Heart right ventricle (tissue), 16 donors: Measurements from ENCODE around the gene NSMCE1. TPM values are rescaled to one million over a fixed set of nuclear protein-coding genes. Genes with fewer than 3 reads are reported as not detected.

Experiments
- ATAC-seq, 8 donors: fragments of 200-7000 bp; cut with Tn5 transposase; one replicate each; pipeline ENCODE4 v1.9.1; 2020; ENCODE audit warnings: mild to moderate bottlenecking in 8 of 8, moderate library complexity in 8 of 8, moderate number of reproducible peaks in 1 of 8
- DNase-seq, 2 donors: peaks; one replicate each; pipeline ENCODE4 v3.0.0-alpha.2; 2020
- H3K27ac ChIP-seq, 10 donors: fragments of 200-600 bp; sonication (generic) in 2 of 10; one replicate each; pipeline versions ENCODE4 v1.5.0 to v1.8.0; 2020 to 2022; ENCODE audit warnings: mild to moderate bottlenecking in 3 of 10
- H3K27me3 ChIP-seq, 7 donors: fragments of 200-600 bp; one replicate each; pipeline ENCODE4 v1.8.0; 2021 to 2022; ENCODE audit warnings: mild to moderate bottlenecking in 2 of 7
- H3K36me3 ChIP-seq, 9 donors: fragments of 200-600 bp; sonication (generic) in 1 of 9; one replicate each; pipeline versions ENCODE4 v1.5.0 to v1.8.0; 2020 to 2022; ENCODE audit warnings: mild to moderate bottlenecking in 2 of 9
- H3K4me1 ChIP-seq, 9 donors: fragments of 200-600 bp; sonication (generic) in 1 of 9; one replicate each; pipeline versions ENCODE4 v1.5.0 to v1.8.0; 2020 to 2022; ENCODE audit warnings: mild to moderate bottlenecking in 4 of 9
- H3K4me3 ChIP-seq, 10 donors: fragments of 200-600 bp; sonication (generic) in 2 of 10; one replicate each; pipeline versions ENCODE4 v1.5.0 to v1.8.0; 2020 to 2022; ENCODE audit warnings: mild to moderate bottlenecking in 7 of 10, moderate library complexity in 2 of 10
- H3K9me3 ChIP-seq, 11 donors: fragments of 200-600 bp in 10 of 11; sonication (generic) in 2 of 11; one replicate each; pipeline versions ENCODE4 v1.5.0 to v1.8.0; 2013 to 2022; ENCODE audit warnings: mild to moderate bottlenecking in 2 of 11, control low read depth in 1 of 11, moderate library complexity in 1 of 11
- WGBS, 2 donors: extraction: QIAGEN DNeasy Blood & Tissue Kit; methylation state at CpG; one replicate each; pipeline ENCODE4 v1.1.7; 2013; ENCODE audit warnings: inconsistent platforms in 1 of 2; 5-methylcytosine and 5-hydroxymethylcytosine counted together
- intact Hi-C, 10 donors: fragments of 100-400 bp; cut with DNase I; formaldehyde crosslinking; loops; one replicate each; pipeline versions ENCODE4 v1.11.1 to v1.14.2; 2022
- polyA plus RNA-seq, 2 donors: library from polyadenylated mRNA; stranded (reverse); fragments of 200-250 nt; gene quantifications; one replicate each; pipeline ENCODE4 v1.2.3, GENCODE V29; 2013
- total RNA-seq, 10 donors: library from RNA; stranded (reverse); fragmentation: NEBNext Ultra II Directional in 3 of 10; extraction: Animal tissue kit (Norgen Biotek cat#: 25700) in 3 of 10; gene quantifications; one replicate each; pipeline versions ENCODE4 v1.2.1 to v1.2.4, GENCODE V29; 2021 to 2023
- TF ChIP-seq, protein P1 (sequence below), 9 donors: fragments of 200-600 bp; sonication (generic) in 2 of 9; IDR thresholded peaks; one replicate each; pipeline versions ENCODE4 v1.5.0 to v1.8.0; 2021 to 2022; ENCODE audit warnings: antibody characterized with exemption in 9 of 9, mild to moderate bottlenecking in 5 of 9, moderate library complexity in 1 of 9
- donor health status: Arrhythmogenic right ventricular cardiomyopathy.
- donor health status: ischemic (EF 13 %, LVEDD 7.1; RV severe dilation, severe dysfunction).
- donor health status: healthy with polysubstance abuse.
- donor health status: DM: no; HTN: yes; CAD: no.
- donor health status: DM: no; HTN: no; CAD: no.
- donor health status: ischemic (EF 25% LVEDD 6.9; RV normal size, moderate dysfunction).
- donor health status: ischemic (EF 25% LVEDD 5.7; RV mildly dilated, moderate dysfunction).
- donor health status: healthy.
- donor health status: DM: yes; HTN: yes; CAD: no.
- donor health status: Ischemic cardiomyopathy.
- donor health status: ischemic (EF 35%, LVEDD 5.7; RV mildly dilated, moderate dysfunction).
- donor health status: nonischemic (EF 11% LVEDD 7.7; RV severe dilation, severe dysfunction).
- donor health status: DM: yes; HTN: yes; CAD: no.
- donor health status: PGD.
- donor health status: ischemic (EF 29% LVEDD 5.4; RV normal size, mild dysfunction).
- donor health status: nonischemic (EF 23%, LVEDD 6.1; RV moderate dilation, normal function).

NSMCE1 gene
- total and polyA plus RNA-seq, 12 donors, result 33.5 to 57.1 (median 38.1) TPM

DNA sequence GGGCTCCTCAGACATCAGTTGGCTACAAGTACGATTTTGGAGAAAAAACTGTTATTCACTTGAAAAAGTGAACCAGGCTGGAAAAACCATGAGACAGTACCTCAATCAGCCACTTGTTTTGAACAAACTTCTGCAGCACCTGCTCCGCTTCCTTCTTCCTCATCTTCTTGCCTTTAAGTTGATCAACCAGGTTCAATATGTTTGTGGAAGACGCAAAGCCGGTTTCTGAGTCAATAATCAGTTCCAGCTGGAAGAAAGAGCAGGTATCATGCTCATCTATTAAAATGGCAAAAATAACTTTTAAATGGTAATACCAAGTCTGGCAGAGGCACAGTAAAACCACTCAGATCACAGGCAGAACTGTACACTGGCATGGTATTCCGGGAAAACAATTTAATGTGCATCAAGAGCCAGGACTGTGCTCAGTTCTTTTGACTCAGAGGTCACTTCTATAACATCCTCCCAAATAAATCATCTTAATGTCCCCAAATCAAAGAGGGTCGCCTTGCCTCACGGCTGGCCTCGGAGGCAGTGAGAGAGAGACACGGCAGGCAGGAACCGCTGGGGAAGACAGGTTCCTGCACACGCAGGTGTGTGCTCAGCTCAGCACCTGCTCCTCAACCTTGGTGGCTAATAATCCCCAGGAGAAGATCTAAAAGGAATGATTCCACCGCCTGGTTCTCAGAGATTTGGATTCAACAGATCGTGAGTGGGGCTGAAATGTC is 35.5 kb downstream of the NSMCE1 start:
- Histone ChIP-seq H3K4me1 (peaks cover 11 to 85% (median 44%) of the 10 kb centered on the region in 9 donors), H3K27ac (peak overlapping the region in 1 of 10 donors; percentile 61), H3K4me3 (no peak overlapping the region), H3K36me3 (peaks cover 0 to 44% (median 9%) of the 10 kb centered on the region in 9 donors), H3K27me3 (no peaks in the 10 kb centered on the region), H3K9me3 (no peaks in the 10 kb centered on the region)
- intact Hi-C loops, result loop anchor here in 5 of 10 donors (5.0 to 10.0 kb wide), 6 partner anchors 52 to 222 kb away; partner anchors contain the start of gene IL4R (in 2 of the 5)
- WGBS, 2 donors, result 89 to 94% methylated on average over 13 of the region's 13 CpGs
- no peak for DNase-seq
- TF ChIP-seq, protein P1, sequence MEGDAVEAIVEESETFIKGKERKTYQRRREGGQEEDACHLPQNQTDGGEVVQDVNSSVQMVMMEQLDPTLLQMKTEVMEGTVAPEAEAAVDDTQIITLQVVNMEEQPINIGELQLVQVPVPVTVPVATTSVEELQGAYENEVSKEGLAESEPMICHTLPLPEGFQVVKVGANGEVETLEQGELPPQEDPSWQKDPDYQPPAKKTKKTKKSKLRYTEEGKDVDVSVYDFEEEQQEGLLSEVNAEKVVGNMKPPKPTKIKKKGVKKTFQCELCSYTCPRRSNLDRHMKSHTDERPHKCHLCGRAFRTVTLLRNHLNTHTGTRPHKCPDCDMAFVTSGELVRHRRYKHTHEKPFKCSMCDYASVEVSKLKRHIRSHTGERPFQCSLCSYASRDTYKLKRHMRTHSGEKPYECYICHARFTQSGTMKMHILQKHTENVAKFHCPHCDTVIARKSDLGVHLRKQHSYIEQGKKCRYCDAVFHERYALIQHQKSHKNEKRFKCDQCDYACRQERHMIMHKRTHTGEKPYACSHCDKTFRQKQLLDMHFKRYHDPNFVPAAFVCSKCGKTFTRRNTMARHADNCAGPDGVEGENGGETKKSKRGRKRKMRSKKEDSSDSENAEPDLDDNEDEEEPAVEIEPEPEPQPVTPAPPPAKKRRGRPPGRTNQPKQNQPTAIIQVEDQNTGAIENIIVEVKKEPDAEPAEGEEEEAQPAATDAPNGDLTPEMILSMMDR (IDR thresholded peaks at IDR 0.05), result no peak
- no peak for ATAC-seq

DNA sequence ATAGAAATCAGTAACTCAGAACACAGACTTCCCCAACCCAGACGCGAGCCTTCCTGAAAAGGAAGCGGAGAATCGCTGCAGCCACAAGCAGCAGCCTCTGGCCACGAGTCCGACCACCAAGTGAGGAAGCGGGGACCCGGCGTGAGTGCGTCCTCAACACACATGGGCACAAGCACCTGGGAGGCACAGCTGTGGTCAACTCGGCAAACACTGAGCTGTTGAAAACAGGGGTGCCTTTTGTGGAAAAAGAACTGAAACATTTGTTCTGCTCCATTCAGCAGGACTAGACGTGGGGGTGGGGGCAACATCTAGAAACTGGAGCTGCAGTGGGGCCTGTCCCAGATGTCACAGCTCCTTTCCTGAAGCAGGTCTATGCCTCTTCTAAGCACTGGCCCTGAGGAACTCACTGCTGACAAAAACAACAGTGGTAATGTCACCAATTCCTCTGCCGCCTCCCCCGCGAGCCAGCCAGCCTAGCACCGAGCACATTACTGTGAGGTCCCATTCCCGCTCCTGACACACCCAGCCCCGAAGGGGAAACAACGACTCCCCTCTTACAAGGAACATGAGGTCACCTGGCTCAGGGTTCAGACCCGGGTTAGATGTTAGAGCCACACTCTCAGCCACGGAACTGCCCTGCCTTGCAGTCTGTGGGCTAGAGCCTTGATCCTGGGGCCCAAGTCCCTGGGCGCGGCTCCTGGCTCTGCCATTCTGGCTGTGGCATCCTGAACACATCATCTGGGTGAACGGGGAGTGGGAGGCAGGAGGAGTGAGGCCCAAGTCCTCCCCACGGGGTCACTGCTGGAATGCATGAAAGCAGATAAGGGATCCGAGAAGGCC is 36.3 kb downstream of the NSMCE1 start:
- Histone ChIP-seq H3K9me3 (no peaks in the 10 kb centered on the region), H3K27me3 (no peaks in the 10 kb centered on the region), H3K27ac (peak overlapping the region in 1 of 10 donors; percentile 61), H3K4me3 (no peak overlapping the region), H3K36me3 (peaks cover 0 to 44% (median 9%) of the 10 kb centered on the region in 9 donors), H3K4me1 (peaks cover 11 to 77% (median 39%) of the 10 kb centered on the region in 9 donors)
- DNase-seq (no peak), ATAC-seq (no peak)
- TF ChIP-seq, protein P1 (IDR thresholded peaks at IDR 0.05), result no peak
- WGBS, 2 donors, result 84 to 85% methylated on average over 26 of the region's 26 CpGs
- intact Hi-C loops, result loop anchor here in 5 of 10 donors (5.0 to 10.0 kb wide), 6 partner anchors 53 to 223 kb away; partner anchors contain the start of gene IL4R (in 2 of the 5)

DNA sequence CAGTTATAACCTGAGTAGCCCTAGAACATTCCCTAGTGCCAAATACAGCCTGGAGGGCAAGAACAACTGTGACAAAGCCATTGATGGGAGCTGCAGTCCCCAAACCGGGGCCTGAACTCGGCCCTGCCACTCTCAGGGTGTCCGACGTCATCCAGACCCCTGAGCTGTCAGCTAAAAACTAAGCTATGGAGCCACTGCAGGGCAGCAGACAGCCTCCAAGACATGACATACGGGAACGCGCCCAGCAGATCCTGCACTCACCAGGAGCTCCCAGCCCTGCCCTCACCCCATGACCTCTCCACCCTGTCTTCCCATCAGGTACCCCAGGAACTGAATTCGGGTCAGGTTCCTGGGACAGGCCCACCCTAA is 36.9 kb downstream of the NSMCE1 start:
- 91 to 93% methylated on average over 8 of the region's 8 CpGs for WGBS, 2 donors
- Histone ChIP-seq H3K4me1 (peaks cover 11 to 71% (median 33%) of the 10 kb centered on the region in 9 donors), H3K9me3 (no peaks in the 10 kb centered on the region), H3K4me3 (no peak overlapping the region), H3K27me3 (no peaks in the 10 kb centered on the region), H3K27ac (peak overlapping the region in 1 of 10 donors; percentile 61), H3K36me3 (peaks cover 0 to 46% (median 9%) of the 10 kb centered on the region in 9 donors)
- ATAC-seq (no peak), DNase-seq (no peak)
- intact Hi-C loops, result loop anchor here in 5 of 10 donors (5.0 to 10.0 kb wide), 6 partner anchors 53 to 223 kb away; partner anchors contain the start of gene IL4R (in 2 of the 5)
- TF ChIP-seq, protein P1 (IDR thresholded peaks at IDR 0.05), result no peak

DNA sequence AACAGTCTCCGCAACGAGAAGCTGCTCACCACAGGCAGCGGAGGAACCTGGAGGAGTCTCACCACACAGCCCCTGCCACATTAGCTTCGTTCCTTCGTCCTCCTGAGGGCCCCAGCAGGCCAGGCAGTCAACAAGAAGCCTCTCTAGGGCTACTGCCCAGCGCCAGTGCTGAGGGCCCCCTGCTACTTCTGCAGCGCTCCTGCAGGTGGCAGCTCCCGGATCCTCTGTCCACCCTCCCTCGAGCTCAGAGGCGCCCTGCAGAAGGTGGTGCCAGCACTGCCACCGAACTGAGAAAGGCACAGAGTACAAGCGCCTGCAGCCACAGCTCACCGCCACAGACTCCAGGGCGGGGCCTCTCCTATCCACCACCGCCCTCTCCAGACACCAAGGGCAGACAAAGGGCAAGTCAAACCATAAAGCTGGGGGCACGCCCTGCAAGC is 38.0 kb downstream of the NSMCE1 start:
- peaks cover 0 to 57% (median 9%) of the 10 kb centered on the region in 9 donors for H3K36me3 ChIP-seq
- no peaks in the 10 kb centered on the region for H3K9me3 ChIP-seq
- DNase-seq (no peak), ATAC-seq (no peak)
- no peak overlapping the region for H3K4me3 ChIP-seq
- no peaks in the 10 kb centered on the region for H3K27me3 ChIP-seq
- H3K4me1 ChIP-seq, result peaks cover 7 to 60% (median 22%) of the 10 kb centered on the region in 9 donors
- intact Hi-C loops, result loop anchor here in 5 of 10 donors (5.0 to 10.0 kb wide), 6 partner anchors 54 to 224 kb away; partner anchors contain the start of gene IL4R (in 2 of the 5)
- TF ChIP-seq, protein P1 (IDR thresholded peaks at IDR 0.05), result peak in 1 of 9 donors; percentile 17
- 84 to 85% methylated on average over 16 of the region's 16 CpGs for WGBS, 2 donors
- peak overlapping the region in 1 of 10 donors; percentile 71 for H3K27ac ChIP-seq
